ENCODE data around the gene ZNF554. TPM values are rescaled to one million over a fixed set of nuclear protein-coding genes. Genes with fewer than 3 reads are reported as not detected.
"Not testable (repeated sequence)": the region's sequence is repeated elsewhere in the genome, so short reads cannot be mapped to it uniquely, and the experiment has no call there.

Gene ZNF554
- polyA plus RNA-seq, 1 of the 3 experiments (the other 2 are of a cell fraction): 1.7 TPM

- H3F3A ChIP-seq (replicated peaks; ENCODE audit: insufficient read depth); H3K36me3 ChIP-seq (replicated peaks in 1 of 2; ENCODE audit: control insufficient read depth in 1 of 2, insufficient read depth in 2 of 2, low read length in 1 of 2); H3K4me3 ChIP-seq (ENCODE audit: low read depth in 2 of 2, low read length in 1 of 2); H3K79me2 ChIP-seq (ENCODE audit: insufficient read depth); POLR2A ChIA-PET; H3K9me2 ChIP-seq; H2AFZ ChIP-seq (ENCODE audit: low read depth); DNase-seq; H3K27me3 ChIP-seq (ENCODE audit: insufficient read depth); H3K9ac ChIP-seq; H3K4me1 ChIP-seq (ENCODE audit: control insufficient read depth in 1 of 2, insufficient read depth in 2 of 2, low read depth in 1 of 2, low read length in 1 of 2); H3K27ac ChIP-seq (ENCODE audit: low read depth in 2 of 2, low read length in 1 of 2); H3K9me3 ChIP-seq; H3K4me2 ChIP-seq; H4K20me1 ChIP-seq (ENCODE audit: insufficient read depth): not testable (repeated sequence)
- 24% methylated on average over 1 of the region's 11 CpGs for WGBS (ENCODE audit: low lambda C conversion rate)
- TF ChIP-seq CTCF (IDR thresholded peaks at IDR 0.05): peak; percentile 35; the same call in 1 of the 2 replicates
- CTCF ChIA-PET: interaction anchor here (1.6 kb wide), 1 partner anchor 15 kb away, joined by 4 read pairs; no protein-coding TSS in a partner anchor
Observed at GRCh38 chr19:2872175-2872574, 52.5 kb downstream of the ZNF554 start.

- Histone ChIP-seq H3K9me2 (no peaks in the 10 kb centered on the region), H3K4me1 (ENCODE audit: control insufficient read depth in 1 of 2, insufficient read depth in 2 of 2, low read depth in 1 of 2, low read length in 1 of 2) (no peaks in the 10 kb centered on the region), H3K27ac (ENCODE audit: low read depth in 2 of 2, low read length in 1 of 2) (no peak overlapping the region), H4K20me1 (ENCODE audit: insufficient read depth) (no peaks in the 10 kb centered on the region), H3K4me3 (ENCODE audit: low read depth in 2 of 2, low read length in 1 of 2) (no peak overlapping the region; a peak in 1 of 4 replicates), H3F3A (replicated peaks; ENCODE audit: insufficient read depth) (no peaks in the 10 kb centered on the region), H3K9me3 (peaks cover 9% of the 10 kb centered on the region; the same call in 1 of the 2 replicates), H3K9ac (no peak overlapping the region), H3K4me2 (no peak overlapping the region), H2AFZ (ENCODE audit: low read depth) (no peak overlapping the region), H3K27me3 (ENCODE audit: insufficient read depth) (no peaks in the 10 kb centered on the region), H3K36me3 (replicated peaks in 1 of 2; ENCODE audit: control insufficient read depth in 1 of 2, insufficient read depth in 2 of 2, low read length in 1 of 2) (peaks cover 0 to 7% of the 10 kb centered on the region in 2 experiments), H3K79me2 (ENCODE audit: insufficient read depth) (no peaks in the 10 kb centered on the region)
- DNase-seq: no peak
- TF ChIP-seq NFIC (IDR thresholded peaks at IDR 0.05; ENCODE audit: borderline replicate concordance) (no peak), TEAD4 (IDR thresholded peaks at IDR 0.05; ENCODE audit: borderline replicate concordance, insufficient read depth) (no peak), TCF12 (IDR thresholded peaks at IDR 0.05) (no peak), SMC3 (IDR thresholded peaks at IDR 0.05; ENCODE audit: low read depth, low read length) (no peak), EP300 (IDR thresholded peaks at IDR 0.05; ENCODE audit: borderline replicate concordance in 1 of 2, low read depth in 1 of 2, low read length in 1 of 2) (no peak), ELF1 (IDR thresholded peaks at IDR 0.05) (no peak), MEF2A (IDR thresholded peaks at IDR 0.05; ENCODE audit: borderline replicate concordance, low read depth) (no peak), RFX5 (IDR thresholded peaks at IDR 0.05; ENCODE audit: low read length) (no peak), FOXM1 (IDR thresholded peaks at IDR 0.05; ENCODE audit: low read depth) (no peak), MAX (IDR thresholded peaks at IDR 0.05; ENCODE audit: low read depth) (no peak), FOSL2 (IDR thresholded peaks at IDR 0.05; ENCODE audit: borderline replicate concordance, low read depth) (no peak), JUND (IDR thresholded peaks at IDR 0.05) (no peak), EZH2phosphoT487 (IDR thresholded peaks at IDR 0.05; ENCODE audit: borderline replicate concordance, low read depth) (no peak)
- CTCF ChIA-PET: interaction anchor here (1.4 kb wide), 2 partner anchors 10 kb away, joined by 4 to 7 read pairs; no protein-coding TSS in a partner anchor
- POLR2A ChIA-PET: no interaction called here
- WGBS (ENCODE audit: low lambda C conversion rate): 86% methylated on average over 32 of the region's 32 CpGs
Observed at GRCh38 chr19:2877398-2878331, 58.0 kb downstream of the ZNF554 start.
